Erythroblast (primary cell): ENCODE measurements around the gene SERINC5.

Source experiments
- GATA1 ChIP-seq: IDR thresholded peaks from 2 replicates; pipeline ENCODE4 v1.6.1; 2011; ENCODE audit warnings: low read depth, mild to moderate bottlenecking, control low read depth, low read length, moderate library complexity
- POLR2A ChIP-seq: IDR thresholded peaks from 2 replicates; pipeline ENCODE4 v1.6.1; 2011; ENCODE audit warnings: mild to moderate bottlenecking, low read length

GRCh38 chr5:80150731-80151130 lies 105.1 kb downstream of the SERINC5 start:
- no peak for TF ChIP-seq POLR2A
- no peak for TF ChIP-seq GATA1
